ENCODE results near the gene MEGF6.
"Not testable (repeated sequence)": the region's sequence is repeated elsewhere in the genome, so short reads cannot be mapped to it uniquely, and the experiment has no call there.

Gene MEGF6

DNA sequence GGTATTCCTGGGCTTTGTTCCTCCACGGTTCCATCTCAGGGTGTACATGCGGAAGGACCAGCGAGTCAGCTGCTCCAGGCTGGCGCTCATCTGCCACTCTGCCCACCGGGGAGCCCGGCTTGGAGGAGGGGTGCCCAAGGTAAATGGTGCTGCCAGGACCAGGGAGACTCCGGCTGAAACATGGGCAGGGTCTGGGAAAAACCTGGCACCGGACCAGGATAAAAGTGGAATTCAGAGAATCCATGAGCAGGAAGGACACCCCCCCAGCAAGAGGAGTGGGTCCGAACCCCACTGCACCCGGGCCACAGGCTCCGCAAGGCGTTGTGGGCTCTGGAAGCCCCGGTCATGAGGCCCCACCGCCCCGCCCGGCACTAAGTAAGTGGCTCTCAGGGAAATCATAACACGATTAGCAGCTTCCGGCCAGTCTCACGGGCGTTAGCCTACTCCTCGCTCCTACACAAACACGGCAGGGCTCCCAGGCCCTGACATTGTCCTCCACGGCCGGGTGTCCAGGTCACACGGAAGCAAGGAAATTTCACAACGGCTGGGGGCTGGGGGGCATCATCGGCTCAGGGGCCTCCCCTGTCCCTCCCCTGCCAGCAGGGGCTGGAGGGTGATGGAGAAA, 21.1 kb downstream of the MEGF6 start:
- H3K4me3 ChIP-seq (ENCODE audit: low read length), result no peak overlapping the region
- TF ChIP-seq ZNF274 (IDR thresholded peaks at IDR 0.05; ENCODE audit: low read depth, low read length), result no peak

DNA sequence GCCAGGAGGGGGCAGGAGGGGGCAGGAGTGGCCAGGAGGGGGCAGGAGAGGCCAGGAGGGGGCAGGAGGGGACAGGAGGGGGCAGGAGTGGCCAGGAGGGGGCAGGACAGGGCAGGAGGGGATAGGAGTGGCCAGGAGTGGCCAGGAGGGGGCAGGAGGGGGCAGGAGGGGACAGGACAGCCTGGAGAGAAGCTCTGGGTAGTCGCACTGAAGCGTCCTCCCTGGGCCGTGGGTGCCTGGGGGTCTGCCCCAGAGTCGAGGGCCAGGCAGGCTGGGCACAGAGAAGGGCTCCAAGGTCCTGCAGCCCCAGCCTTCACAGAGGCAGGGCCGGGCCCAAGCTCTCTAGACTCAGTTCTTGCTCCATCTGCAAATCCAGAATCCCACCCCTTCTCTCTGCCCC, 22.9 kb downstream of the MEGF6 start:
- no peak for TF ChIP-seq ZNF274 (IDR thresholded peaks at IDR 0.05; ENCODE audit: low read depth, low read length)
- no peak overlapping the region for H3K4me3 ChIP-seq (ENCODE audit: low read length)

GRCh38 chr1:3586986-3587759, 24.1 kb downstream of the MEGF6 start:
- TF ChIP-seq ZNF274 (IDR thresholded peaks at IDR 0.05; ENCODE audit: low read depth, low read length), result no peak

DNA sequence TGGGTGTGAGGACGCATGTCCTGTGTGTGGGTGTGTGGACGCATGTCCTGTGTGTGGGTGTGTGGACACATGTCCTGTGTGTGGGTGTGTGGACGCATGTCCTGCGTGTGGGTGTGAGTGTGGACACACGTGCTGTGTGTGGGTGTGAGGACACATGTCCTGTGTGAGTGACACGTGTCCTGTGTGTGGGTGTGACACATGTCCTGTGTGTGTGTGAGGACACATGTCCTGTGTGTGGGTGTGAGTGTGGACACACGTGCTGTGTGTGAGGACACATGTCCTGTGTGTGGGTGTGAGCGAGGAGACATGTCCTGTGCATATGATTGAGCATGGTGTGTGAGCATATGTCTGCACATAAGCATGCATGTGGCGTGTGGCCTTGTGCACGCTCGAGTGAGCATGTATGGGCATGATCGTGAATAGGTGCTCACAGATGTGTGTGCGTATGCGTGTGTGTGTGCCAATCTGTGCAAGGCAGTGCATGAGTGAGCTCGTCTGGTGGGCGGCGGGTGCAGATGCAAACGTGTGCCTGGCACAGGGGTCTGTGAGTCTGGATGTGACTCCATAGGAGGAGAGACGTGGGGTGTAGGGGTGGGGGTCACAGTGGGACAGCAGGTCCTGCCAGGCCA, 25.3 kb downstream of the MEGF6 start:
- TF ChIP-seq ZNF274 (IDR thresholded peaks at IDR 0.05; ENCODE audit: low read depth, low read length), result no peak

More at GRCh38 chr1:3586986-3587759, 24.1 kb downstream of the MEGF6 start:
- no peak overlapping the region for H3K4me3 ChIP-seq (ENCODE audit: low read length)

GRCh38 chr1:3585353-3585868, 25.9 kb downstream of the MEGF6 start:
- not testable (repeated sequence) for H3K4me3 ChIP-seq (ENCODE audit: low read length)

More for the DNA sequence above, 25.3 kb downstream of the MEGF6 start:
- no peak overlapping the region for H3K4me3 ChIP-seq (ENCODE audit: low read length)

DNA sequence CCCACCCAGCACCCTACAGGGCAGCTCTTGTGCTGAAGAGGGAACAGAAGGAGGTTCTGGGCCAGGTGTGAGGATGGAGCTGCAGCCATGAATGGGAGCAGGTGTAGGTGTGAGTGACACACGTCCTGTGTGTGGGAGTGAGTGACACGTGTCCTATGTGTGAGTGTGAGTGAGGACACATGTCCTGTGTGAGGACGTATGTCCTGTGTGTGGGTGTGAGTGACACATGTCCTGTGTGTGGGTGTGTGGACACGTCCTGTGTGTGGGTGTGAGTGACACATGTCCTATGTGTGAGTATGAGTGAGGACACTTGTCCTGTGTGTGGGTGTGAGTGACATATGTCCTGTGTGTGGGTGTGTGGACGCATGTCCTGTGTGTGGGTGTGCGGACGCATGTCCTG, 26.4 kb downstream of the MEGF6 start:
- H3K4me3 ChIP-seq (ENCODE audit: low read length), result no peak overlapping the region
- TF ChIP-seq ZNF274 (IDR thresholded peaks at IDR 0.05; ENCODE audit: low read depth, low read length), result no peak

GRCh38 chr1:3583751-3584150, 27.6 kb downstream of the MEGF6 start:
- not testable (repeated sequence) for H3K4me3 ChIP-seq (ENCODE audit: low read length)

- TF ChIP-seq ZNF274 (IDR thresholded peaks at IDR 0.05; ENCODE audit: low read depth, low read length), result no peak
- H3K4me3 ChIP-seq (ENCODE audit: low read length), result no peak overlapping the region
Observed at GRCh38 chr1:3581296-3582036, 29.8 kb downstream of the MEGF6 start.

DNA sequence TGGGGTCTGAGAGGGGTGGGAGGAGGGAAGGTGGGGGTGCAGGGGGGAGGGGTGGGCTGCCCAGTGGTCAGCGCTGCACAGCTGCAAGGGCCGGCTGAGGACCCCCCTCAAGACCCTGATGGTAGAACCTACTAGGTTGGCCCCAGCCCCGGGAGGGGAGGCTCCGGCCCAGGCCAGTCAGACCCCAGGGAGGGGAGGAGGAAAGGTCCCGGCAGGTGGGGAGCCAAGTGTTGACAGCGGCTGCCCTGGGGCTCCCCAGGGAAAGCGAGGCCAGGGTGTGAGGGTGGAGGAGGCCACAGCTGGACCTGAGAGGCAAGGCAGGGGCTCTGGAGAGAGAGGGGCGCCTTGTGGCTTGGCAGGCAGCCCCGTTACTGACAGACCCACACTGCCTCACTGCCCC, 31.1 kb downstream of the MEGF6 start:
- TF ChIP-seq ZNF274 (IDR thresholded peaks at IDR 0.05; ENCODE audit: low read depth, low read length), result no peak
- no peak overlapping the region for H3K4me3 ChIP-seq (ENCODE audit: low read length)

DNA sequence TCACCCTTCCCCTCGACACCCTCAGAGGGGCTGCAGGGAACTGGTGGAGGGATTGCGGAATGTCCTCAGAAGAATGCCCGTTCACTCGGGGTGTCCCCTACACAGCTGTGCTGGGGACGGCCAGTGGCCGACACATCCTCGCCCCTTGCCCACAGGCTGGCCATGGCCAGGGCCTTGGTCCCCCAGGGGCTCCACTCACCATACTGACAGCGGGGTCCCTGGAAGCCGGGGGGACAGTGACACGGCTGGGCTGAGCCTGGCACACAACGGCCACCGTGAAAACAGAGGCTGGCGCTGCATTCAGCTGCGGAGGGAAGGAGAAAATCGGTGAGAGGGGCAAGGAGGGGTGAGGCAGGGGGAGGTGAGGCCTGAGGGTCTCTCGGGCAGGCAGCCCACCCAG, 31.7 kb downstream of the MEGF6 start:
- no peak for TF ChIP-seq ZNF274 (IDR thresholded peaks at IDR 0.05; ENCODE audit: low read depth, low read length)
- H3K4me3 ChIP-seq (ENCODE audit: low read length), result no peak overlapping the region

- TF ChIP-seq ZNF274 (IDR thresholded peaks at IDR 0.05; ENCODE audit: low read depth, low read length), result no peak
- H3K4me3 ChIP-seq (ENCODE audit: low read length), result no peak overlapping the region
Observed at GRCh38 chr1:3578906-3579305, 32.4 kb downstream of the MEGF6 start.

GRCh38 chr1:3578433-3578805, 32.9 kb downstream of the MEGF6 start:
- H3K4me3 ChIP-seq (ENCODE audit: low read length), result no peak overlapping the region
- TF ChIP-seq ZNF274 (IDR thresholded peaks at IDR 0.05; ENCODE audit: low read depth, low read length), result no peak

- no peak overlapping the region for H3K4me3 ChIP-seq (ENCODE audit: low read length)
- no peak for TF ChIP-seq ZNF274 (IDR thresholded peaks at IDR 0.05; ENCODE audit: low read depth, low read length)
Observed at GRCh38 chr1:3577711-3578432, 33.4 kb downstream of the MEGF6 start.

DNA sequence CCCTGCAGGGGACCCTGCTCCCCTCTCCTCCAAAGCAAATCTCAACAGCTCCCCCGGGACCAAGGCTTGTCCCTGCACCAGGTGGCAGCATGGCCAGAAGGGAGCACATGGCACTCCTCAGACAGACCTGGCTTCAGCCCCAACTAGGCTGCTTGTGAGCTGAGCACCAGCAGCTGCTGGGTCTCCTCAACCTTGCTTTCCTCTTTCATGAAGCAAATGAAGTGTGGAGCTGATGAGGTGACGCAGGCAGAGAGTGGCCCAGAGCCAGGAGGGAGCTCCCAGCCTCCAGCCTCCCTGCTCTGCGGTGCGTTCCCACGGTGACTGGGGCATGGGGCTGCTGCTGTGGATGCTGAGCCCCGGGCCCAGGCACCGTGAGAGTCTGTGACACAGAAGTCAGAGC, 34.0 kb downstream of the MEGF6 start:
- H3K4me3 ChIP-seq (ENCODE audit: low read length), result no peak overlapping the region
- no peak for TF ChIP-seq ZNF274 (IDR thresholded peaks at IDR 0.05; ENCODE audit: low read depth, low read length)

Data from GM08714 (cell line).